Measurements from ENCODE around the gene UBE4A.

UBE4A gene

GRCh38 chr11:118341815-118342489 is 17.4 kb upstream of the UBE4A start:
- in situ Hi-C loops (cut with MboI; ENCODE audit: low sequenced_read_pairs), result no loop called here

- in situ Hi-C loops (cut with MboI; ENCODE audit: low sequenced_read_pairs), result no loop called here
Observed at GRCh38 chr11:118342503-118343161, 16.8 kb upstream of the UBE4A start, which contains the start of gene CD3D. Gene CD3D, minus strand, starts transcription at chr11:118342705. Its CDS starts 98 bp downstream, at chr11:118342607.

- in situ Hi-C loops (cut with MboI; ENCODE audit: low sequenced_read_pairs), result no loop called here
Observed at GRCh38 chr11:118343248-118343647, 16.2 kb upstream of the UBE4A start.

GRCh38 chr11:118343981-118344515 is 15.4 kb upstream of the UBE4A start, which contains the start of gene CD3G:
Gene CD3G, plus strand, starts transcription at chr11:118344344. Its CDS starts 80 bp downstream, at chr11:118344424.
- in situ Hi-C loops (cut with MboI; ENCODE audit: low sequenced_read_pairs), result no loop called here

GRCh38 chr11:118349475-118349874 is 9.9 kb upstream of the UBE4A start:
- in situ Hi-C loops (cut with MboI; ENCODE audit: low sequenced_read_pairs), result no loop called here

GRCh38 chr11:118353084-118353710 is 6.2 kb upstream of the UBE4A start:
- in situ Hi-C loops (cut with MboI; ENCODE audit: low sequenced_read_pairs), result loop anchor here (10.0 kb wide), 1 partner anchor 148 kb away; no protein-coding TSS in a partner anchor

- in situ Hi-C loops (cut with MboI; ENCODE audit: low sequenced_read_pairs), result loop anchor here (10.0 kb wide), 1 partner anchor 153 kb away; no protein-coding TSS in a partner anchor
Observed at GRCh38 chr11:118358071-118358470, 1.3 kb upstream of the UBE4A start.

- in situ Hi-C loops (cut with MboI; ENCODE audit: low sequenced_read_pairs), result no loop called here
Observed at GRCh38 chr11:118364956-118365615, 5.7 kb downstream of the UBE4A start.

- in situ Hi-C loops (cut with MboI; ENCODE audit: low sequenced_read_pairs), result no loop called here
Observed at GRCh38 chr11:118366287-118366686, 6.9 kb downstream of the UBE4A start.

- in situ Hi-C loops (cut with MboI; ENCODE audit: low sequenced_read_pairs), result no loop called here
Observed at GRCh38 chr11:118370774-118371173, 11.4 kb downstream of the UBE4A start.

- in situ Hi-C loops (cut with MboI; ENCODE audit: low sequenced_read_pairs), result no loop called here
Observed at GRCh38 chr11:118373263-118373662, 13.9 kb downstream of the UBE4A start.

GRCh38 chr11:118373871-118374270 is 14.5 kb downstream of the UBE4A start:
- in situ Hi-C loops (cut with MboI; ENCODE audit: low sequenced_read_pairs), result no loop called here

GRCh38 chr11:118374729-118375128 is 15.3 kb downstream of the UBE4A start:
- in situ Hi-C loops (cut with MboI; ENCODE audit: low sequenced_read_pairs), result no loop called here

- in situ Hi-C loops (cut with MboI; ENCODE audit: low sequenced_read_pairs), result no loop called here
Observed at GRCh38 chr11:118375978-118376377, 16.6 kb downstream of the UBE4A start.

- in situ Hi-C loops (cut with MboI; ENCODE audit: low sequenced_read_pairs), result no loop called here
Observed at GRCh38 chr11:118379497-118379896, 20.1 kb downstream of the UBE4A start.

GRCh38 chr11:118380571-118380970 is 21.2 kb downstream of the UBE4A start:
- in situ Hi-C loops (cut with MboI; ENCODE audit: low sequenced_read_pairs), result no loop called here

- in situ Hi-C loops (cut with MboI; ENCODE audit: low sequenced_read_pairs), result no loop called here
Observed at GRCh38 chr11:118382954-118383353, 23.6 kb downstream of the UBE4A start.

GRCh38 chr11:118383657-118384056 is 24.3 kb downstream of the UBE4A start:
- in situ Hi-C loops (cut with MboI; ENCODE audit: low sequenced_read_pairs), result no loop called here

GRCh38 chr11:118396097-118396501 is 36.7 kb downstream of the UBE4A start:
- in situ Hi-C loops (cut with MboI; ENCODE audit: low sequenced_read_pairs), result no loop called here

GRCh38 chr11:118397448-118397847 is 38.0 kb downstream of the UBE4A start:
- in situ Hi-C loops (cut with MboI; ENCODE audit: low sequenced_read_pairs), result no loop called here

All from HL-60/S4 treated with retinoic acid at 250 ng/mL for 4 days and 3 days (cell line).